K562 (cell line): Measurements from ENCODE around the gene ZNF778. TPM values are rescaled to one million over a fixed set of nuclear protein-coding genes. Genes with fewer than 3 reads are reported as not detected.

Source experiments
- ATAC-seq: fragments of 200-7000 bp; cut with Tn5 transposase; 3 replicates; pipeline ENCODE4 v1.9.1; 2020; ENCODE audit warnings: moderate library complexity
- BruUV-seq: library from RNA; stranded (reverse); fragments of 400-500 nt; replicated peaks from 2 replicates; lab custom pipeline; 2021; lab: Mats Ljungman, UMichigan
- CTCF ChIA-PET: fragments of 300-600 bp; formaldehyde crosslinking; extraction: SDS; loops from one replicate; lab custom pipeline; 2021; ENCODE audit warnings: low intra/inter-chr PET ratio; lab: Yijun Ruan, JAX
- POLR2A ChIA-PET: fragments of 300-600, 350-650 bp; sonication (Branson Sonifier 250); formaldehyde crosslinking; extraction: SDS; loops from one replicate; lab custom pipeline; 2021; ENCODE audit warnings: antibody characterized with exemption, inconsistent platforms; lab: Yijun Ruan, JAX
- DNase-seq, 4 experiments: peaks; one replicate each; pipeline versions ENCODE4 v3.0.0 to v3.0.0-alpha.2; 2011 to 2018; ENCODE audit warnings: low spot score in 3 of 4, mixed read lengths in 3 of 4; ENCODE audit errors: extremely low read depth in 1 of 4
- FAIRE-seq: peaks from 2 replicates; lab custom pipeline; 2011; peaks lifted over from hg19 to GRCh38; lab: Jason Lieb, UNC
- H2AFZ ChIP-seq: 2 replicates; pipeline ENCODE4 v1.6.0; 2011; ENCODE audit warnings: low read depth, low read length, control low read depth, inconsistent platforms
- H3K27ac ChIP-seq: fragments of 200-600 bp; 3 replicates; pipeline ENCODE4 v1.8.0; 2011; ENCODE audit warnings: low read depth, mild to moderate bottlenecking, control low read depth, inconsistent platforms, low read length, moderate library complexity, mixed read lengths; ENCODE audit errors: extremely low read depth
- H3K27me3 ChIP-seq, 2 experiments: fragments of 300-600 bp in 1 of 2; 2 replicates in 1 of 2; 3 replicates in 1 of 2; pipeline versions ENCODE4 v1.6.0 to v1.8.0; 2011; ENCODE audit warnings: inconsistent platforms in 2 of 2, low read length in 2 of 2, mild to moderate bottlenecking in 1 of 2, mixed read lengths in 1 of 2, moderate library complexity in 1 of 2; ENCODE audit not compliant: control insufficient read depth in 2 of 2, insufficient read depth in 2 of 2
- H3K36me3 ChIP-seq: fragments of 300-600 bp; 3 replicates; pipeline ENCODE4 v1.8.0; 2011; ENCODE audit warnings: mild to moderate bottlenecking, low read length, inconsistent platforms; ENCODE audit not compliant: control insufficient read depth, insufficient read depth
- H3K4me1 ChIP-seq, 2 experiments: fragments of 200-600 bp in 1 of 2; replicated peaks in 1 of 2; 2 replicates in 1 of 2; 3 replicates in 1 of 2; pipeline versions ENCODE4 v1.5.1 to v1.8.0; 2011; ENCODE audit warnings: inconsistent platforms in 2 of 2, low read length in 2 of 2, mild to moderate bottlenecking in 1 of 2, mixed read lengths in 1 of 2, moderate library complexity in 1 of 2; ENCODE audit not compliant: control insufficient read depth in 2 of 2, insufficient read depth in 2 of 2
- H3K4me2 ChIP-seq: 2 replicates; pipeline ENCODE4 v1.6.1; 2011; ENCODE audit warnings: low read length, control low read depth, inconsistent platforms, mixed read lengths; ENCODE audit not compliant: insufficient read depth
- H3K4me3 ChIP-seq: fragments of 200-600 bp; sonication (generic), shearing (Covaris generic); 2 replicates; pipeline ENCODE4 v1.5.1; 2016; ENCODE audit warnings: control low read depth, inconsistent platforms
- H3K79me2 ChIP-seq: fragments of 200-600 bp; 3 replicates; pipeline ENCODE4 v1.8.0; 2011; ENCODE audit warnings: low read length, inconsistent platforms; ENCODE audit not compliant: control insufficient read depth, insufficient read depth
- H3K9ac ChIP-seq, 2 experiments: 2 replicates each; pipeline versions ENCODE4 v1.6.0 to v1.6.1; 2011; ENCODE audit warnings: low read depth in 2 of 2, low read length in 2 of 2, control low read depth in 1 of 2, inconsistent platforms in 1 of 2, mild to moderate bottlenecking in 1 of 2, mixed read lengths in 1 of 2; ENCODE audit not compliant: insufficient read depth in 1 of 2
- H3K9me1 ChIP-seq: one replicate; pipeline ENCODE4 v1.6.0; 2011; ENCODE audit warnings: inconsistent platforms, mild to moderate bottlenecking, low read length, moderate library complexity; ENCODE audit not compliant: control insufficient read depth, insufficient read depth
- H3K9me3 ChIP-seq: replicated peaks from 2 replicates; pipeline ENCODE4 v1.5.1; 2011; ENCODE audit warnings: low read depth, low read length, inconsistent platforms; ENCODE audit not compliant: control insufficient read depth, insufficient read depth
- H4K20me1 ChIP-seq: replicated peaks from 2 replicates; pipeline ENCODE4 v1.6.1; 2011; ENCODE audit warnings: low read length, inconsistent platforms, mixed read lengths; ENCODE audit not compliant: control insufficient read depth, insufficient read depth
- SPI1 ChIP-seq: IDR thresholded peaks from 2 replicates; pipeline ENCODE4 v1.6.1; 2011; ENCODE audit warnings: low read depth, low read length, control low read depth, borderline replicate concordance
- STAG1 ChIP-seq: sonication (generic); formaldehyde crosslinking; IDR thresholded peaks from 2 replicates; pipeline ENCODE4 v1.5.0; 2020; ENCODE audit warnings: missing genetic modification reagents, borderline replicate concordance
- ZNF121 ChIP-seq: sonication (generic); formaldehyde crosslinking; conservative IDR thresholded peaks from 2 replicates; pipeline ENCODE4 v1.8.0; 2022; ENCODE audit warnings: missing genetic modification reagents
- WGBS: fragments of 100-300 bp; shearing (Covaris generic); methylation state at CpG from one replicate; pipeline ENCODE4 v1.1.6; 2016; ENCODE audit warnings: low coverage, mixed read lengths; ENCODE audit not compliant: insufficient coverage; ENCODE audit errors: missing lambda C conversion rate; 5-methylcytosine and 5-hydroxymethylcytosine counted together
- in situ Hi-C: fragments of 300-500 bp; cut with MboI; formaldehyde crosslinking; loops from 4 replicates; pipeline ENCODE4 v1.15.0; 2018; ENCODE audit warnings: inconsistent platforms, mixed read lengths
- intact Hi-C: fragments of 100-400 bp; cut with micrococcal nuclease; formaldehyde crosslinking; loops from 2 replicates; pipeline ENCODE4 v1.14.2; 2022
- polyA plus RNA-seq, 8 experiments: library from polyadenylated mRNA; depleted of rRNA in 4 of 8; stranded (reverse) in 5 of 8; unstranded in 3 of 8; fragments of >200 nt; fragmentation: Nextera tagmentation in 2 of 8; fragmentation: Illumina TruSeq in 1 of 8; extraction: Ambion mirVana in 2 of 8; extraction: Trizol in 1 of 8; gene quantifications; 2 replicates each; pipeline versions ENCODE4 v1.2.1 to v1.2.3, GENCODE V29; 2011 to 2014; ENCODE audit warnings: inconsistent platforms in 1 of 8, missing spikeins in 1 of 8
- total RNA-seq, 7 experiments: library from RNA; depleted of rRNA in 6 of 7; stranded (reverse); fragments of >200 nt in 6 of 7; fragmentation: Illumina TruSeq in 2 of 7; extraction: Trizol in 2 of 7; gene quantifications; 2 replicates each; pipeline versions ENCODE4 v1.2.1 to v1.2.3, GENCODE V29; 2011 to 2021; ENCODE audit warnings: low replicate concordance in 1 of 7

Gene ZNF778
- total and polyA plus RNA-seq, 9 of the 15 experiments (the other 6 are each of a cell fraction or from before 2014, with no cell fraction given): 0.70 to 60.6 (median 7.5) TPM

GRCh38 chr16:89253548-89254287, 36.2 kb downstream of the ZNF778 start:
- TF ChIP-seq ZNF121 (CRISPR knock-in tag) (peak; percentile 87), STAG1 (CRISPR knock-in tag) (no peak), SPI1 (peak; percentile 89)
- TF ChIP-seq, all 486 proteins: peak for 2
- intact Hi-C loops: no loop called here
- H3K27ac ChIP-seq: no peak overlapping the region
- no peaks in the 10 kb centered on the region for H3K79me2 ChIP-seq
- peaks cover 0 to 5% of the 10 kb centered on the region in 2 experiments; a peak in 3 of 5 replicates for H3K4me1 ChIP-seq
- H3K9me3 ChIP-seq: no peaks in the 10 kb centered on the region; the same call in none of the 2 replicates
- POLR2A ChIA-PET: interaction anchor here (0.7 to 2.1 kb wide), 3 partner anchors 11 to 168 kb away, joined by 3 to 6 read pairs (median 4); no protein-coding TSS in a partner anchor
- CTCF ChIA-PET: no interaction called here
- no peak overlapping the region for H2AFZ ChIP-seq
- no peaks in the 10 kb centered on the region for H3K9me1 ChIP-seq
- no peaks in the 10 kb centered on the region for H3K27me3 ChIP-seq
- DNase-seq (no peak), ATAC-seq (no peak), FAIRE-seq (no peak)
- H3K9ac ChIP-seq: no peak overlapping the region
- in situ Hi-C loops: no loop called here
- H3K4me2 ChIP-seq: no peak overlapping the region
- BruUV-seq: no TSS peak
- no peak overlapping the region for H3K4me3 ChIP-seq
- 63% methylated on average over 10 of the region's 10 CpGs for WGBS
- H4K20me1 ChIP-seq: no peaks in the 10 kb centered on the region
- H3K36me3 ChIP-seq: no peaks in the 10 kb centered on the region

DNA sequence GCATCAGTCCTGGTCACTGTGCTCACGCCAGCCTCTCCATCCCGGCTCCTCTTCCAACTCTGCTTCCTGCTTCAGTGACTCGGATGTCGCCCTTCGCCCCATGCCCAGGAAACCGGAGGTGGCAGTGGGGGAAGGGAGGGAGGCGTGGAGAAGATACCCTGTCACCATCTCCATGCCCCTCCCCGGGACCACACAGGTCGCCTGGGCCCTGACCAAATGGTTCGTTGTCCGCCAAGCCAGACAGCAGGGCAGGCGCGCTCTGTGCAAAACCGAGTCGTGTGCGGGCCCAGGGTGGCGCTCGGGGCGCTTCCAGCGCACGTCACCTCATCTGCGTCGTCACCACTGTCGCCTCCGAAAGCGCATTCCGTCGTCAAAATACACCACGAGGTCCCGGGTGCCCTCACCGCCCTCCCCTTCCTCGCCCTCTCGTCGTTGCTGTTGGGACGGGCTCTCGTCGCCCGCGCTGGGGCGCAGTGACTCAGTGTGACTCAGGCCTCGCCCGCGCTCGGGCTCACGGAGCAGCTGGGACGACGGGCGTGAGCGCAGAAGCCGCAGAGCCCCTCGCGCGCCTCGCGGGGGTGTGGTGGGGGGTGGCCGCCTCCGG, 39.2 kb downstream of the ZNF778 start:
- Histone ChIP-seq H3K4me1 (peaks cover 0 to 6% of the 10 kb centered on the region in 2 experiments; a peak in 3 of 5 replicates), H3K27me3 (no peaks in the 10 kb centered on the region), H3K36me3 (no peaks in the 10 kb centered on the region), H3K4me3 (no peak overlapping the region), H3K27ac (no peak overlapping the region), H3K4me2 (no peak overlapping the region), H3K9ac (no peak overlapping the region), H3K79me2 (no peaks in the 10 kb centered on the region), H2AFZ (no peak overlapping the region), H3K9me3 (no peaks in the 10 kb centered on the region; the same call in 1 of the 2 replicates), H3K9me1 (no peaks in the 10 kb centered on the region), H4K20me1 (no peaks in the 10 kb centered on the region)
- no TSS peak for BruUV-seq
- in situ Hi-C loops: no loop called here
- intact Hi-C loops: no loop called here
- no peak for FAIRE-seq
- ATAC-seq: no peak
- CTCF ChIA-PET: no interaction called here
- 91% methylated on average over 12 of the region's 57 CpGs for WGBS
- POLR2A ChIA-PET: no interaction called here
- no peak for DNase-seq
